Putamen (tissue), 1 donor: ENCODE data around the gene CLTCL1.
A peak's percentile ranks its signal among the peaks of the same experiment; 100 is the strongest.
"Not testable (repeated sequence)": the region's sequence is repeated elsewhere in the genome, so short reads cannot be mapped to it uniquely, and the experiment has no call there.

Experiments
- DNase-seq: peaks from one replicate; pipeline ENCODE4 v3.0.0-alpha.2; 2016; ENCODE audit warnings: low spot score

The CLTCL1 gene

GRCh38 chr22:19290400-19291217 lies 910 bp downstream of the CLTCL1 start:
- peak; percentile 14 for DNase-seq

GRCh38 chr22:19289475-19290161 lies 1.9 kb downstream of the CLTCL1 start:
- no peak for DNase-seq

GRCh38 chr22:19287889-19288288 lies 3.6 kb downstream of the CLTCL1 start:
- no peak for DNase-seq

GRCh38 chr22:19287076-19287707 lies 4.3 kb downstream of the CLTCL1 start:
- no peak for DNase-seq

GRCh38 chr22:19285831-19286230 lies 5.7 kb downstream of the CLTCL1 start:
- DNase-seq: no peak

GRCh38 chr22:19279143-19279542 lies 12.4 kb downstream of the CLTCL1 start:
- not testable (repeated sequence) for DNase-seq

GRCh38 chr22:19277785-19278184 lies 13.7 kb downstream of the CLTCL1 start:
- no peak for DNase-seq

GRCh38 chr22:19275919-19276600 lies 15.5 kb downstream of the CLTCL1 start:
- no peak for DNase-seq

- DNase-seq: no peak
Measured at GRCh38 chr22:19275513-19275912, 16.0 kb downstream of the CLTCL1 start.

GRCh38 chr22:19275104-19275503 lies 16.4 kb downstream of the CLTCL1 start:
- no peak for DNase-seq

GRCh38 chr22:19271856-19272535 lies 19.5 kb downstream of the CLTCL1 start:
- DNase-seq: no peak

- DNase-seq: no peak
Measured at GRCh38 chr22:19271273-19271855, 20.2 kb downstream of the CLTCL1 start.

- no peak for DNase-seq
Measured at GRCh38 chr22:19270873-19271272, 20.6 kb downstream of the CLTCL1 start.

- no peak for DNase-seq
Measured at GRCh38 chr22:19266547-19267086, 24.9 kb downstream of the CLTCL1 start.

- no peak for DNase-seq
Measured at GRCh38 chr22:19265779-19266178, 25.7 kb downstream of the CLTCL1 start.

- no peak for DNase-seq
Measured at GRCh38 chr22:19260804-19261203, 30.7 kb downstream of the CLTCL1 start.

GRCh38 chr22:19260194-19260593 lies 31.3 kb downstream of the CLTCL1 start:
- no peak for DNase-seq

GRCh38 chr22:19258968-19259288 lies 32.6 kb downstream of the CLTCL1 start:
- not testable (repeated sequence) for DNase-seq

GRCh38 chr22:19258371-19258770 lies 33.1 kb downstream of the CLTCL1 start:
- DNase-seq: no peak

- DNase-seq: not testable (repeated sequence)
Measured at GRCh38 chr22:19256362-19256761, 35.2 kb downstream of the CLTCL1 start.

GRCh38 chr22:19253143-19253542 lies 38.4 kb downstream of the CLTCL1 start:
- DNase-seq: no peak
